H9 (cell line): ENCODE results near the gene SLC16A3. TPM values are rescaled to one million over a fixed set of nuclear protein-coding genes. Genes with fewer than 3 reads are reported as not detected.
A peak's percentile ranks its signal among the peaks of the same experiment; 100 is the strongest.

Experiments used
- DNase-seq: peaks from one replicate; pipeline ENCODE4 v3.0.0-alpha.2; 2017
- H2AFZ ChIP-seq: one replicate; pipeline ENCODE4 v1.6.1; 2013; ENCODE audit warnings: mild to moderate bottlenecking, low read length, control low read depth, moderate library complexity
- H2AK5ac ChIP-seq: 2 replicates; pipeline ENCODE4 v1.6.1; 2013; ENCODE audit warnings: low read length, control low read depth, mixed read lengths; ENCODE audit not compliant: insufficient read length
- H2BK120ac ChIP-seq: one replicate; pipeline ENCODE4 v1.6.1; 2013; ENCODE audit warnings: low read depth, mild to moderate bottlenecking, low read length, control low read depth, inconsistent platforms; ENCODE audit not compliant: poor library complexity, severe bottlenecking
- H2BK12ac ChIP-seq: 2 replicates; pipeline ENCODE4 v1.6.1; 2013; ENCODE audit warnings: low read length, control low read depth, mixed read lengths, low read depth; ENCODE audit not compliant: insufficient read length
- H2BK15ac ChIP-seq: 2 replicates; pipeline ENCODE4 v1.6.1; 2013; ENCODE audit warnings: low read depth, low read length, control low read depth
- H2BK20ac ChIP-seq: one replicate; pipeline ENCODE4 v1.6.1; 2013; ENCODE audit warnings: low read depth, mild to moderate bottlenecking, low read length, control low read depth, inconsistent platforms; ENCODE audit not compliant: poor library complexity, severe bottlenecking
- H2BK5ac ChIP-seq: 2 replicates; pipeline ENCODE4 v1.6.1; 2013; ENCODE audit warnings: low read length, control low read depth, mixed read lengths; ENCODE audit not compliant: insufficient read length
- H3K14ac ChIP-seq: 2 replicates; pipeline ENCODE4 v1.6.1; 2013; ENCODE audit warnings: low read length, control low read depth; ENCODE audit not compliant: insufficient read depth
- H3K18ac ChIP-seq: 2 replicates; pipeline ENCODE4 v1.6.1; 2013; ENCODE audit warnings: low read depth, mild to moderate bottlenecking, mixed read lengths, low read length, control low read depth; ENCODE audit not compliant: insufficient read length
- H3K23ac ChIP-seq: 2 replicates; pipeline ENCODE4 v1.6.1; 2013; ENCODE audit warnings: low read length, control low read depth, mixed read lengths, low read depth; ENCODE audit not compliant: insufficient read length
- H3K23me2 ChIP-seq: 2 replicates; pipeline ENCODE4 v1.6.1; 2013; ENCODE audit warnings: low read depth, mild to moderate bottlenecking, mixed read lengths, low read length, control low read depth; ENCODE audit not compliant: insufficient read length, poor library complexity, severe bottlenecking
- H3K27ac ChIP-seq: 2 replicates; pipeline ENCODE4 v1.5.1; 2013; ENCODE audit warnings: low read length, control low read depth, mixed read lengths, low read depth; ENCODE audit not compliant: insufficient read length
- H3K27me3 ChIP-seq: 2 replicates; pipeline ENCODE4 v1.6.1; 2013; ENCODE audit warnings: low read length, control low read depth, inconsistent platforms; ENCODE audit not compliant: insufficient read depth
- H3K4ac ChIP-seq: 2 replicates; pipeline ENCODE4 v1.6.1; 2013; ENCODE audit warnings: low read depth, mild to moderate bottlenecking, control low read depth, inconsistent platforms, low read length, moderate library complexity
- H3K4me1 ChIP-seq: 2 replicates; pipeline ENCODE4 v1.6.1; 2013; ENCODE audit warnings: low read length, control low read depth, inconsistent platforms; ENCODE audit not compliant: insufficient read depth
- H3K4me2 ChIP-seq: 2 replicates; pipeline ENCODE4 v1.6.1; 2013; ENCODE audit warnings: low read length, control low read depth, mixed read lengths; ENCODE audit not compliant: insufficient read length, insufficient read depth
- H3K56ac ChIP-seq: 2 replicates; pipeline ENCODE4 v1.6.1; 2013; ENCODE audit warnings: low read depth, mild to moderate bottlenecking, mixed read lengths, low read length, control low read depth; ENCODE audit not compliant: insufficient read length
- H3K79me1 ChIP-seq: 2 replicates; pipeline ENCODE4 v1.6.1; 2013; ENCODE audit warnings: low read depth, mild to moderate bottlenecking, moderate library complexity, low read length, control low read depth, inconsistent platforms; ENCODE audit not compliant: insufficient read depth, poor library complexity, severe bottlenecking
- H3K79me2 ChIP-seq: 2 replicates; pipeline ENCODE4 v1.6.1; 2013; ENCODE audit warnings: low read length, control low read depth, inconsistent platforms; ENCODE audit not compliant: insufficient read depth
- H3K9ac ChIP-seq: 2 replicates; pipeline ENCODE4 v1.6.1; 2013; ENCODE audit warnings: low read length, control low read depth, mixed read lengths; ENCODE audit not compliant: insufficient read length; ENCODE audit errors: extremely low read depth
- H3K9me3 ChIP-seq: one replicate; pipeline ENCODE4 v1.6.1; 2013; ENCODE audit warnings: low read depth, low read length, inconsistent platforms; ENCODE audit not compliant: control insufficient read depth
- H3T11ph ChIP-seq: one replicate; pipeline ENCODE4 v1.6.1; 2013; ENCODE audit warnings: mild to moderate bottlenecking, low read length, control low read depth, inconsistent platforms
- H4K20me1 ChIP-seq: one replicate; pipeline ENCODE4 v1.6.1; 2013; ENCODE audit not compliant: control insufficient read depth, insufficient read length, insufficient read depth
- H4K5ac ChIP-seq: 2 replicates; pipeline ENCODE4 v1.6.1; 2013; ENCODE audit warnings: low read depth, mild to moderate bottlenecking, mixed read lengths, low read length, control low read depth; ENCODE audit not compliant: insufficient read length
- H4K8ac ChIP-seq: replicated peaks from 2 replicates; pipeline ENCODE4 v1.6.1; 2013; ENCODE audit warnings: low read length, control low read depth, mixed read lengths, low read depth; ENCODE audit not compliant: insufficient read length
- H4K91ac ChIP-seq: 2 replicates; pipeline ENCODE4 v1.6.1; 2013; ENCODE audit warnings: low read depth, mild to moderate bottlenecking, moderate library complexity, mixed read lengths, low read length, control low read depth; ENCODE audit not compliant: insufficient read length
- H3K27ac Mint-ChIP-seq, 3 experiments: 2 replicates in 2 of 3; 3 replicates in 1 of 3; pipeline ENCODE4 v1.8.0; 2020 to 2021; ENCODE audit warnings: mixed read lengths in 3 of 3, mild to moderate bottlenecking in 1 of 3, moderate library complexity in 1 of 3
- H3K27me3 Mint-ChIP-seq: 2 replicates; pipeline ENCODE4 v1.8.0; 2021; ENCODE audit warnings: low read depth, mild to moderate bottlenecking, moderate library complexity, mixed read lengths
- H3K36me3 Mint-ChIP-seq, 3 experiments: 2 replicates in 2 of 3; 3 replicates in 1 of 3; pipeline ENCODE4 v1.8.0; 2020 to 2021; ENCODE audit warnings: low read depth in 3 of 3, mixed read lengths in 3 of 3; ENCODE audit not compliant: insufficient read depth in 1 of 3
- H3K4me1 Mint-ChIP-seq, 2 experiments: 2 replicates each; pipeline ENCODE4 v1.8.0; 2020; ENCODE audit warnings: mixed read lengths in 2 of 2
- H3K4me3 Mint-ChIP-seq, 2 experiments: 2 replicates in 1 of 2; 3 replicates in 1 of 2; pipeline ENCODE4 v1.8.0; 2020 to 2021; ENCODE audit warnings: mild to moderate bottlenecking in 2 of 2, mixed read lengths in 2 of 2, moderate library complexity in 1 of 2
- H3K9me3 Mint-ChIP-seq, 2 experiments: 2 replicates in 1 of 2; 3 replicates in 1 of 2; pipeline ENCODE4 v1.8.0; 2020; ENCODE audit warnings: mild to moderate bottlenecking in 2 of 2, mixed read lengths in 2 of 2, moderate library complexity in 1 of 2
- WGBS: extraction: QIAGEN DNeasy Blood & Tissue Kit; methylation state at CpG from one replicate; pipeline ENCODE4 v1.1.7; 2013; ENCODE audit warnings: missing lambda C conversion rate, low lambda C conversion rate, mixed read lengths; ENCODE audit not compliant: insufficient read length; ENCODE audit errors: extremely low coverage; 5-methylcytosine and 5-hydroxymethylcytosine counted together
- total RNA-seq: library from RNA; stranded (reverse); gene quantifications from 2 replicates; pipeline ENCODE4 v1.2.1, GENCODE V29; 2021
- TF ChIP-seq, protein P1 (sequence below): fragments of 200-600 bp; sonication (generic); conservative IDR thresholded peaks from 3 replicates; pipeline ENCODE4 v1.8.0; 2021; ENCODE audit warnings: antibody characterized with exemption, mild to moderate bottlenecking

The SLC16A3 gene
- total RNA-seq, 1 experiment from 2014 or later = 28.4 TPM

DNA sequence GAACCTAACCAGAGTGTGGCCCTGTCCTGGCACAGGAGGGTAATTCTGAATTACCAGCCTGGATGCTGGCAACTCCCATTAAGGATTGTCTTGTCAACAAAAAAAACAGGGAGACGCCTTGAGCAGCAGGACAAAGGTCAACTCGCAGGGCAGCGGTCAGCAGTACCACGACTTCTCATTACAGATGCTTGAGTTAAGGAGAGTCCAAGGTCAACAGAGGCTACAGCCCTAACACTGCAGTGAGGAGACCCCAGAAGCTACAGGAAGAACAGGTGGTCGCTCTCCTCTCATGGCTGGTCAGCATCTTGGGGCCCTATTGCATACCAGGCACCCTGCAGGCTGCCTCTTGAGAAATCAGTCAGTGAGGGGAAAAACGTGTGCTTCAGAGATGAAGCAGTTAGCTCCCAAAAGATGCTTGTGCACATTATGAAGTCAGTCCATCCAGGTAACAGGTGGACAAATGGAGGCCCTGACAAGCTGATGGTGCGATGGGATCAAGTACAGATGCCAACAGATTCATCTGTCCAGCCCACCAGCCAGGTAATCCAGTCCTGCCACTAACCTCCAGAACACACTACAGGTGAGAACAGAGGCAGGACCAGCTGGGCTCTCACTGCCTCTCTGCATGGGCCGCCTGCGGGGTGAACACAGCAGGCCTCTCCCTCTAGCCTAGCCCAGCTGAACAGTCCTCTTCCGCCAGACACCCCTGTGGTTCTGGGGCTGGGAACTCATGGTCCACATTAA is 40.5 kb downstream of the SLC16A3 start:
- Histone ChIP-seq H2BK5ac (no peak overlapping the region), H3K27ac (no peak overlapping the region), H3K18ac (no peak overlapping the region), H3K79me2 (peaks cover 60% of the 10 kb centered on the region), H2AK5ac (no peak overlapping the region), H2BK120ac (no peak overlapping the region), H3K9me3 (no peaks in the 10 kb centered on the region), H4K20me1 (no peaks in the 10 kb centered on the region), H3K4me1 (no peaks in the 10 kb centered on the region), H3K4me2 (no peak overlapping the region), H2BK20ac (no peak overlapping the region), H4K8ac (no peak overlapping the region), H3K9ac (no peak overlapping the region), H4K91ac (no peak overlapping the region), H3K27me3 (no peaks in the 10 kb centered on the region), H3K23me2 (no peaks in the 10 kb centered on the region), H3K23ac (no peak overlapping the region), H2AFZ (no peak overlapping the region), H3K4ac (no peak overlapping the region), H4K5ac (no peak overlapping the region), H3K79me1 (peaks cover 4% of the 10 kb centered on the region), H2BK12ac (no peak overlapping the region), H2BK15ac (no peak overlapping the region), H3K56ac (no peak overlapping the region), H3T11ph (no peak overlapping the region), H3K14ac (no peak overlapping the region)
- no peak for DNase-seq
- no CpG with 5 or more reads among the region's 10 CpGs for WGBS
- Mint-ChIP-seq H3K36me3 (peaks cover 59 to 77% (median 75%) of the 10 kb centered on the region in 3 experiments; a peak in 6 of 7 replicates), H3K27ac (peak overlapping the region in 2 of 3 experiments; percentile 6 to 57; a peak in 2 of 7 replicates), H3K9me3 (no peaks in the 10 kb centered on the region), H3K4me3 (0 out of 5 replicates have a peak overlapping the region, but pooled peaks of 1 of the 2 experiments have one; percentile 1), H3K27me3 (peaks cover 5% of the 10 kb centered on the region; the same call in 1 of the 2 replicates), H3K4me1 (peaks cover 31 to 46% of the 10 kb centered on the region in 2 experiments)
- TF ChIP-seq, protein P1, sequence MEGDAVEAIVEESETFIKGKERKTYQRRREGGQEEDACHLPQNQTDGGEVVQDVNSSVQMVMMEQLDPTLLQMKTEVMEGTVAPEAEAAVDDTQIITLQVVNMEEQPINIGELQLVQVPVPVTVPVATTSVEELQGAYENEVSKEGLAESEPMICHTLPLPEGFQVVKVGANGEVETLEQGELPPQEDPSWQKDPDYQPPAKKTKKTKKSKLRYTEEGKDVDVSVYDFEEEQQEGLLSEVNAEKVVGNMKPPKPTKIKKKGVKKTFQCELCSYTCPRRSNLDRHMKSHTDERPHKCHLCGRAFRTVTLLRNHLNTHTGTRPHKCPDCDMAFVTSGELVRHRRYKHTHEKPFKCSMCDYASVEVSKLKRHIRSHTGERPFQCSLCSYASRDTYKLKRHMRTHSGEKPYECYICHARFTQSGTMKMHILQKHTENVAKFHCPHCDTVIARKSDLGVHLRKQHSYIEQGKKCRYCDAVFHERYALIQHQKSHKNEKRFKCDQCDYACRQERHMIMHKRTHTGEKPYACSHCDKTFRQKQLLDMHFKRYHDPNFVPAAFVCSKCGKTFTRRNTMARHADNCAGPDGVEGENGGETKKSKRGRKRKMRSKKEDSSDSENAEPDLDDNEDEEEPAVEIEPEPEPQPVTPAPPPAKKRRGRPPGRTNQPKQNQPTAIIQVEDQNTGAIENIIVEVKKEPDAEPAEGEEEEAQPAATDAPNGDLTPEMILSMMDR = no peak
